22Rv1 (cell line): Measurements from ENCODE around the gene PLCB3.

Experiments
- H3K27ac ChIP-seq: fragments of 450-650 bp; 2 replicates; pipeline ENCODE4 v1.5.1; 2017
- ZFX ChIP-seq: fragments of 450-650 bp; IDR thresholded peaks from 2 replicates; pipeline ENCODE4 v1.6.1; 2017; ENCODE audit warnings: antibody characterized with exemption, borderline replicate concordance
- TF ChIP-seq, protein P1 (sequence below): fragments of 450-650 bp; IDR thresholded peaks from 2 replicates; pipeline ENCODE4 v1.5.1; 2017; ENCODE audit warnings: mild to moderate bottlenecking

Gene PLCB3

DNA sequence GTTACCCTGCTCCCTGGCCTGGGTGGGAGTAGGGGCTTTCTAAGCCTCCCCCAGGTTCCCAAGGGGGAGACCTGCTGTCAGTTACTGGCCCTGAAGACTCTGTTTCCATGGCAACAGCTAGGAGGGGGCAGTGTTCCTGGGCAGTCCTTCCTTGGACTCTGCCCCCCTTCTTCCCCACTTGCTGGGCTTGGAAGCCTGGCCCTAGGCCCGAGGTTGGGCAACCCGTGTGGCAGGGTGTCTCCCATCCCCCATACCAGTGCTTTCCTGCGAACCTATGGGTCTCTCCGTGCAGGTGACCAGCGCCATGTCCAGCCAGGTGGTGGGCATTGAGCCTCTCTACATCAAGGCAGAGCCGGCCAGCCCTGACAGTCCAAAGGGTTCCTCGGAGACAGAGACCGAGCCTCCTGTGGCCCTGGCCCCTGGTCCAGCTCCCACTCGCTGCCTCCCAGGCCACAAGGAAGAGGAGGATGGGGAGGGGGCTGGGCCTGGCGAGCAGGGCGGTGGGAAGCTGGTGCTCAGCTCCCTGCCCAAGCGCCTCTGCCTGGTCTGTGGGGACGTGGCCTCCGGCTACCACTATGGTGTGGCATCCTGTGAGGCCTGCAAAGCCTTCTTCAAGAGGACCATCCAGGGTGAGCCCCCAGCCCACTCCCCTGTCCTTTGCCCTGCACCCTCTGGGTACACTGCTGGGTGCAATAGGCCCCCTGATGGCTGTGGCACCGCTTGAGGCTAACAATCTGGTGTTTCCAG lies 55.7 kb downstream of the PLCB3 start:
- TF ChIP-seq, protein P1, sequence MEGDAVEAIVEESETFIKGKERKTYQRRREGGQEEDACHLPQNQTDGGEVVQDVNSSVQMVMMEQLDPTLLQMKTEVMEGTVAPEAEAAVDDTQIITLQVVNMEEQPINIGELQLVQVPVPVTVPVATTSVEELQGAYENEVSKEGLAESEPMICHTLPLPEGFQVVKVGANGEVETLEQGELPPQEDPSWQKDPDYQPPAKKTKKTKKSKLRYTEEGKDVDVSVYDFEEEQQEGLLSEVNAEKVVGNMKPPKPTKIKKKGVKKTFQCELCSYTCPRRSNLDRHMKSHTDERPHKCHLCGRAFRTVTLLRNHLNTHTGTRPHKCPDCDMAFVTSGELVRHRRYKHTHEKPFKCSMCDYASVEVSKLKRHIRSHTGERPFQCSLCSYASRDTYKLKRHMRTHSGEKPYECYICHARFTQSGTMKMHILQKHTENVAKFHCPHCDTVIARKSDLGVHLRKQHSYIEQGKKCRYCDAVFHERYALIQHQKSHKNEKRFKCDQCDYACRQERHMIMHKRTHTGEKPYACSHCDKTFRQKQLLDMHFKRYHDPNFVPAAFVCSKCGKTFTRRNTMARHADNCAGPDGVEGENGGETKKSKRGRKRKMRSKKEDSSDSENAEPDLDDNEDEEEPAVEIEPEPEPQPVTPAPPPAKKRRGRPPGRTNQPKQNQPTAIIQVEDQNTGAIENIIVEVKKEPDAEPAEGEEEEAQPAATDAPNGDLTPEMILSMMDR, result no peak
- no peak for TF ChIP-seq ZFX
- H3K27ac ChIP-seq, result peak overlapping the region; percentile 99

- H3K27ac ChIP-seq, result peak overlapping the region; percentile 99
Measured at GRCh38 chr11:64307795-64308194, 56.5 kb downstream of the PLCB3 start.

DNA sequence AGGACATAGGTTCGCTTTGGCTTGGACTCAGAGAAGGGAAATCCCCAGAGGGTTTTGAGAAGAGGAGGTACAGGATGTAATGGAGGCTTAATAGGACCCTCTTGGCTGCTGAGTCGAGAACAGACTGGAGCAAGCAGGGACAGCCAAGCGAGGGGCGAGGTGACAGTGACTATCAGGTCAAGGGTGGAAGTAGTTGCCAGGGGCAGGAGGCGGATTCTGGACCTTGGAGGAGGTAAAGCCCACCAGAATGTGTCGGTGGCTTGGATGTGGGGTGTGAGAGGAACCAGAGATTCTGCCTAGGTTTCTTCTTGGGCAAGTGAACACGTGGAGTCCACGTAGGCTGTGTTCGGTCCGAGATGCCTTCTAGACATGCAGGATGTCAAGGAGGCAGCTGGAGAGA lies 61.6 kb downstream of the PLCB3 start:
- no peak overlapping the region for H3K27ac ChIP-seq
- TF ChIP-seq ZFX, result no peak
- TF ChIP-seq, protein P1, result no peak

GRCh38 chr11:64313491-64314145 lies 62.3 kb downstream of the PLCB3 start:
- TF ChIP-seq, protein P1, result no peak
- no peak for TF ChIP-seq ZFX
- no peak overlapping the region for H3K27ac ChIP-seq

DNA sequence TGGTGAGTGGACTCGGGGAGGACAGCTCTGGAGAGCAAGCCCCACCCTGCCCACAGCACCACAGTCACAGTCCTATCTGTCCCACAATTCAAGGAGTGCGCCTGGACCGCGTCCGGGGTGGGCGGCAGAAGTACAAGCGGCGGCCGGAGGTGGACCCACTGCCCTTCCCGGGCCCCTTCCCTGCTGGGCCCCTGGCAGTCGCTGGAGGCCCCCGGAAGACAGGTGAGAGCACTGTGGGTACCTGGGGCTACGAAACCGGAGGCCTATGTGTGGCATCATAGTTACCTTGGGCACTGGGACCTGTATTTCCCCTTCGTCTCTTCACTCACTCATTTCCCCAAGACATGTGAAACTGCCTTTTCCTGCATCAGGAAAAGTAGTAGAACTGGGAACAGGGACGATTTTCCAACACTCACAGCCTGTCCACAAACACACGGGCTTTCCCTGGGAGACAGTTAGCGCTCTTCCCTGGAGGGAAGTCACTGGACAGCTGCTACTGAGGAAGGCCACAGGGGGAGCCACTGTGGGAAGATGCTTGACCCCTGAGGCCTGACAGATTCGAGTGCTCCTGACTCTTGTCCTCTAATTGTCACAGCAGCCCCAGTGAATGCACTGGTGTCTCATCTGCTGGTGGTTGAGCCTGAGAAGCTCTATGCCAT lies 62.9 kb downstream of the PLCB3 start:
- H3K27ac ChIP-seq, result peak overlapping the region; percentile 98; the same call in 1 of the 2 replicates
- TF ChIP-seq, protein P1, result no peak

GRCh38 chr11:64314805-64315561 lies 63.7 kb downstream of the PLCB3 start:
- H3K27ac ChIP-seq, result peak overlapping the region; percentile 98
- TF ChIP-seq, protein P1, result peak; percentile 17; the same call in 1 of the 2 replicates
- no peak for TF ChIP-seq ZFX

DNA sequence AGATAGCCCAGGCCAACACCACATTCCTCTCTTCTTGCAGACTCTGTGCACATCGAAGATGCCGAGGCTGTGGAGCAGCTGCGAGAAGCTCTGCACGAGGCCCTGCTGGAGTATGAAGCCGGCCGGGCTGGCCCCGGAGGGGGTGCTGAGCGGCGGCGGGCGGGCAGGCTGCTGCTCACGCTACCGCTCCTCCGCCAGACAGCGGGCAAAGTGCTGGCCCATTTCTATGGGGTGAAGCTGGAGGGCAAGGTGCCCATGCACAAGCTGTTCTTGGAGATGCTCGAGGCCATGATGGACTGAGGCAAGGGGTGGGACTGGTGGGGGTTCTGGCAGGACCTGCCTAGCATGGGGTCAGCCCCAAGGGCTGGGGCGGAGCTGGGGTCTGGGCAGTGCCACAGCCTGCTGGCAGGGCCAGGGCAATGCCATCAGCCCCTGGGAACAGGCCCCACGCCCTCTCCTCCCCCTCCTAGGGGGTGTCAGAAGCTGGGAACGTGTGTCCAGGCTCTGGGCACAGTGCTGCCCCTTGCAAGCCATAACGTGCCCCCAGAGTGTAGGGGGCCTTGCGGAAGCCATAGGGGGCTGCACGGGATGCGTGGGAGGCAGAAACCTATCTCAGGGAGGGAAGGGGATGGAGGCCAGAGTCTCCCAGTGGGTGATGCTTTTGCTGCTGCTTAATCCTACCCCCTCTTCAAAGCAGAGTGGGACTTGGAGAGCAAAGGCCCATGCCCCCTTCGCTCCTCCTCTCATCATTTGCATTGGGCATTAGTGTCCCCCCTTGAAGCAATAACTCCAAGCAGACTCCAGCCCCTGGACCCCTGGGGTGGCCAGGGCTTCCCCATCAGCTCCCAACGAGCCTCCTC lies 64.6 kb downstream of the PLCB3 start:
- peak overlapping the region; percentile 98 for H3K27ac ChIP-seq
